ENCODE results near the gene HLA-DQB1.

The HLA-DQB1 gene

DNA sequence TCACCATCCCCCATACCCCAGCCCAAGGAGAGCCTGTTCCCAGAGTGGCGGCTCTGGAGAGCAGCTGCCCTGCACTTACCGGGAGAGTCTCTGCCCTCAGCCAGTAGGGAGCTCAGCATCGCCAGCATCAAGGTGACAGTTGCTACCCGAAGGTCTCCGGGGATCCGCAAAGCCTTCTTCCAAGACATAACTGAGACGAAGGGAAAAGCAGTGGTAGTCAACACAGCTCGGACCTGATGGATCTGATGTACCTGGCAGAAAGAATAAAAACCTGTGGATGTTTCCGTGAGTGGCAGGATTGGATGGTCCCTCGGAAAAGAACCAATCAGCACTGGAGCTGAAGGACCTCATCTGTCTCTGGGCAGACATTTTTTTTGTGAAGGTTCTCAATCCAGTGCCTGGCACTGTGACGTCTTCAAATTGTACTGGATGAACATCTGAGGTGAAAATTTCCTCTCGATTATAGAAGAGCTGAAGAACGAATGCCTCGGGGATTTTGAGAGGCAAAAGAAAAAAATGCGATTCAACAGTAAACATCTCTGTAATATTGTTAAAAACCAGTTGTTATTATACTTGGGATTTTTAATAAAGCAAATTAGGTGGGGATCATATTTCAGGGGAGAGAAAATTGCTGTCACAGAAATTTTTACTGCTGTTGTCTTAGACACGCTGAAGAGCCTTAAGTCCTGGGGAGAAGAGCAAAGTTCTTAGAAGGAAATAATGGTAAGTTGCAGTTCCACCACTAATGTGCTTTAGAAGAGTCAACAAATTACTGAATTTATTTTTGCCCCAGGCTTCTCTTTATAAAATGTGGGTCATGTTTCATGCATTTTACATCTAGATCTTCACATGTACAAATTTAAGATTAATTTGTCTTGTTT, at the start of gene HLA-DQB1:
TSS of gene HLA-DQB1 (minus strand) at position 238 of the 881 bp plus-strand sequence. CDS start at position 188, 50 bp downstream.
- TF ChIP-seq ZNF70 (CRISPR knock-in tag; IDR thresholded peaks at IDR 0.05) (no peak), SNAI2 (CRISPR knock-in tag; IDR thresholded peaks at IDR 0.05) (no peak), ARNTL (CRISPR knock-in tag; IDR thresholded peaks at IDR 0.05; ENCODE audit: borderline replicate concordance, low read depth) (no peak), BACH2 (CRISPR knock-in tag; IDR thresholded peaks at IDR 0.05; ENCODE audit: borderline replicate concordance) (no peak), TCF4 (CRISPR knock-in tag; IDR thresholded peaks at IDR 0.05; ENCODE audit: borderline replicate concordance) (no peak), RARB (CRISPR knock-in tag; IDR thresholded peaks at IDR 0.05) (no peak), ISL1 (CRISPR knock-in tag; IDR thresholded peaks at IDR 0.05) (no peak), ESRRG (CRISPR knock-in tag; IDR thresholded peaks at IDR 0.05) (no peak), ZNF8 (CRISPR knock-in tag; IDR thresholded peaks at IDR 0.05) (no peak), ZC3H10 (CRISPR knock-in tag; IDR thresholded peaks at IDR 0.05) (no peak)
- TF ChIP-seq, protein P1, sequence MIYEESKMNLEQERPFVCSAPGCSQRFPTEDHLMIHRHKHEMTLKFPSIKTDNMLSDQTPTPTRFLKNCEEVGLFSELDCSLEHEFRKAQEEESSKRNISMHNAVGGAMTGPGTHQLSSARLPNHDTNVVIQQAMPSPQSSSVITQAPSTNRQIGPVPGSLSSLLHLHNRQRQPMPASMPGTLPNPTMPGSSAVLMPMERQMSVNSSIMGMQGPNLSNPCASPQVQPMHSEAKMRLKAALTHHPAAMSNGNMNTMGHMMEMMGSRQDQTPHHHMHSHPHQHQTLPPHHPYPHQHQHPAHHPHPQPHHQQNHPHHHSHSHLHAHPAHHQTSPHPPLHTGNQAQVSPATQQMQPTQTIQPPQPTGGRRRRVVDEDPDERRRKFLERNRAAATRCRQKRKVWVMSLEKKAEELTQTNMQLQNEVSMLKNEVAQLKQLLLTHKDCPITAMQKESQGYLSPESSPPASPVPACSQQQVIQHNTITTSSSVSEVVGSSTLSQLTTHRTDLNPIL (CRISPR knock-in tag; IDR thresholded peaks at IDR 0.05; ENCODE audit: low read depth): no peak
- TF ChIP-seq, protein P2, sequence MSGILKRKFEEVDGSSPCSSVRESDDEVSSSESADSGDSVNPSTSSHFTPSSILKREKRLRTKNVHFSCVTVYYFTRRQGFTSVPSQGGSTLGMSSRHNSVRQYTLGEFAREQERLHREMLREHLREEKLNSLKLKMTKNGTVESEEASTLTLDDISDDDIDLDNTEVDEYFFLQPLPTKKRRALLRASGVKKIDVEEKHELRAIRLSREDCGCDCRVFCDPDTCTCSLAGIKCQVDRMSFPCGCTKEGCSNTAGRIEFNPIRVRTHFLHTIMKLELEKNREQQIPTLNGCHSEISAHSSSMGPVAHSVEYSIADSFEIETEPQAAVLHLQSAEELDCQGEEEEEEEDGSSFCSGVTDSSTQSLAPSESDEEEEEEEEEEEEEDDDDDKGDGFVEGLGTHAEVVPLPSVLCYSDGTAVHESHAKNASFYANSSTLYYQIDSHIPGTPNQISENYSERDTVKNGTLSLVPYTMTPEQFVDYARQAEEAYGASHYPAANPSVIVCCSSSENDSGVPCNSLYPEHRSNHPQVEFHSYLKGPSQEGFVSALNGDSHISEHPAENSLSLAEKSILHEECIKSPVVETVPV (CRISPR knock-in tag; IDR thresholded peaks at IDR 0.05): no peak
- TF ChIP-seq, protein P3, sequence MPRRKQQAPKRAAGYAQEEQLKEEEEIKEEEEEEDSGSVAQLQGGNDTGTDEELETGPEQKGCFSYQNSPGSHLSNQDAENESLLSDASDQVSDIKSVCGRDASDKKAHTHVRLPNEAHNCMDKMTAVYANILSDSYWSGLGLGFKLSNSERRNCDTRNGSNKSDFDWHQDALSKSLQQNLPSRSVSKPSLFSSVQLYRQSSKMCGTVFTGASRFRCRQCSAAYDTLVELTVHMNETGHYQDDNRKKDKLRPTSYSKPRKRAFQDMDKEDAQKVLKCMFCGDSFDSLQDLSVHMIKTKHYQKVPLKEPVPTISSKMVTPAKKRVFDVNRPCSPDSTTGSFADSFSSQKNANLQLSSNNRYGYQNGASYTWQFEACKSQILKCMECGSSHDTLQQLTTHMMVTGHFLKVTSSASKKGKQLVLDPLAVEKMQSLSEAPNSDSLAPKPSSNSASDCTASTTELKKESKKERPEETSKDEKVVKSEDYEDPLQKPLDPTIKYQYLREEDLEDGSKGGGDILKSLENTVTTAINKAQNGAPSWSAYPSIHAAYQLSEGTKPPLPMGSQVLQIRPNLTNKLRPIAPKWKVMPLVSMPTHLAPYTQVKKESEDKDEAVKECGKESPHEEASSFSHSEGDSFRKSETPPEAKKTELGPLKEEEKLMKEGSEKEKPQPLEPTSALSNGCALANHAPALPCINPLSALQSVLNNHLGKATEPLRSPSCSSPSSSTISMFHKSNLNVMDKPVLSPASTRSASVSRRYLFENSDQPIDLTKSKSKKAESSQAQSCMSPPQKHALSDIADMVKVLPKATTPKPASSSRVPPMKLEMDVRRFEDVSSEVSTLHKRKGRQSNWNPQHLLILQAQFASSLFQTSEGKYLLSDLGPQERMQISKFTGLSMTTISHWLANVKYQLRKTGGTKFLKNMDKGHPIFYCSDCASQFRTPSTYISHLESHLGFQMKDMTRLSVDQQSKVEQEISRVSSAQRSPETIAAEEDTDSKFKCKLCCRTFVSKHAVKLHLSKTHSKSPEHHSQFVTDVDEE (CRISPR knock-in tag; IDR thresholded peaks at IDR 0.05): no peak
- TF ChIP-seq, protein P4, sequence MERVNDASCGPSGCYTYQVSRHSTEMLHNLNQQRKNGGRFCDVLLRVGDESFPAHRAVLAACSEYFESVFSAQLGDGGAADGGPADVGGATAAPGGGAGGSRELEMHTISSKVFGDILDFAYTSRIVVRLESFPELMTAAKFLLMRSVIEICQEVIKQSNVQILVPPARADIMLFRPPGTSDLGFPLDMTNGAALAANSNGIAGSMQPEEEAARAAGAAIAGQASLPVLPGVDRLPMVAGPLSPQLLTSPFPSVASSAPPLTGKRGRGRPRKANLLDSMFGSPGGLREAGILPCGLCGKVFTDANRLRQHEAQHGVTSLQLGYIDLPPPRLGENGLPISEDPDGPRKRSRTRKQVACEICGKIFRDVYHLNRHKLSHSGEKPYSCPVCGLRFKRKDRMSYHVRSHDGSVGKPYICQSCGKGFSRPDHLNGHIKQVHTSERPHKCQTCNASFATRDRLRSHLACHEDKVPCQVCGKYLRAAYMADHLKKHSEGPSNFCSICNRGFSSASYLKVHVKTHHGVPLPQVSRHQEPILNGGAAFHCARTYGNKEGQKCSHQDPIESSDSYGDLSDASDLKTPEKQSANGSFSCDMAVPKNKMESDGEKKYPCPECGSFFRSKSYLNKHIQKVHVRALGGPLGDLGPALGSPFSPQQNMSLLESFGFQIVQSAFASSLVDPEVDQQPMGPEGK (CRISPR knock-in tag; IDR thresholded peaks at IDR 0.05; ENCODE audit: borderline replicate concordance): no peak
- peak; percentile 94 for ATAC-seq

DNA sequence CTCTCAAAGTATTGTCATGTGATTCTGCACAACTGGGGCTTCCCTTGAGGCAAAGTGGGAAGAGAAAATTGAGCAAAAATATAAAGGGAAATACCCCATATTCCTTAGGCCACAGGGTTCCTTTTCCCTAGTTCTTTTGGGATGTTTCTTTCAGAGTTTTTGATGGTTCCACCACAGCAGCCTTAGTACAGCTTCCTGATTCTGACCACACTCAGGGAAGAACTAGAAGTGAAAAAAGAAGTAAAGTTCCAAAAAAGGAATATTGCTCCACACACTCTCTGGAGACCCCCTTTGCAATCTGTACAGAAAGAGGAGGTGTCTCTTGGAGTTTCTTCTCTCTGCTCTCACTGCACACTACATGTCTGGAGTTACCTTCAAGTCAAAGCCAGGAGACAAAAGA, 46.8 kb upstream of the HLA-DQB1 start:
- TF ChIP-seq, protein P4 (CRISPR knock-in tag; IDR thresholded peaks at IDR 0.05; ENCODE audit: borderline replicate concordance): no peak
- no peak for TF ChIP-seq SNAI2 (CRISPR knock-in tag; IDR thresholded peaks at IDR 0.05)
- TF ChIP-seq ZFP30 (CRISPR knock-in tag; IDR thresholded peaks at IDR 0.05): no peak
- no peak for TF ChIP-seq ISL1 (CRISPR knock-in tag; IDR thresholded peaks at IDR 0.05)
- no peak for TF ChIP-seq TOX (CRISPR knock-in tag; IDR thresholded peaks at IDR 0.05; ENCODE audit: borderline replicate concordance)
- no peak for TF ChIP-seq GLIS3 (CRISPR knock-in tag; IDR thresholded peaks at IDR 0.05)
- no peak for TF ChIP-seq ZC3H10 (CRISPR knock-in tag; IDR thresholded peaks at IDR 0.05)
- TF ChIP-seq, protein P5, sequence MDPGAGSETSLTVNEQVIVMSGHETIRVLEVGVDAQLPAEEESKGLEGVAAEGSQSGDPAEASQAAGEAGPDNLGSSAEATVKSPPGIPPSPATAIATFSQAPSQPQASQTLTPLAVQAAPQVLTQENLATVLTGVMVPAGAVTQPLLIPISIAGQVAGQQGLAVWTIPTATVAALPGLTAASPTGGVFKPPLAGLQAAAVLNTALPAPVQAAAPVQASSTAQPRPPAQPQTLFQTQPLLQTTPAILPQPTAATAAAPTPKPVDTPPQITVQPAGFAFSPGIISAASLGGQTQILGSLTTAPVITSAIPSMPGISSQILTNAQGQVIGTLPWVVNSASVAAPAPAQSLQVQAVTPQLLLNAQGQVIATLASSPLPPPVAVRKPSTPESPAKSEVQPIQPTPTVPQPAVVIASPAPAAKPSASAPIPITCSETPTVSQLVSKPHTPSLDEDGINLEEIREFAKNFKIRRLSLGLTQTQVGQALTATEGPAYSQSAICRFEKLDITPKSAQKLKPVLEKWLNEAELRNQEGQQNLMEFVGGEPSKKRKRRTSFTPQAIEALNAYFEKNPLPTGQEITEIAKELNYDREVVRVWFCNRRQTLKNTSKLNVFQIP (CRISPR knock-in tag; IDR thresholded peaks at IDR 0.05; ENCODE audit: borderline replicate concordance, low read depth): no peak
- TF ChIP-seq ZFP3 (CRISPR knock-in tag; IDR thresholded peaks at IDR 0.05): no peak
- TF ChIP-seq ARNTL (CRISPR knock-in tag; IDR thresholded peaks at IDR 0.05; ENCODE audit: borderline replicate concordance, low read depth): no peak
- no peak for TF ChIP-seq RARB (CRISPR knock-in tag; IDR thresholded peaks at IDR 0.05)
- TF ChIP-seq ZNF565 (CRISPR knock-in tag; conservative IDR thresholded peaks at IDR 0.05; ENCODE audit: low read depth): no peak
- no peak for TF ChIP-seq ZNF8 (CRISPR knock-in tag; IDR thresholded peaks at IDR 0.05)
- TF ChIP-seq BACH2 (CRISPR knock-in tag; IDR thresholded peaks at IDR 0.05; ENCODE audit: borderline replicate concordance): no peak
- no peak for TF ChIP-seq OSR1 (CRISPR knock-in tag; IDR thresholded peaks at IDR 0.05)
- TF ChIP-seq, protein P2 (CRISPR knock-in tag; IDR thresholded peaks at IDR 0.05): no peak
- no peak for TF ChIP-seq CSDC2 (CRISPR knock-in tag; IDR thresholded peaks at IDR 0.05)
- no peak for TF ChIP-seq PPARA (CRISPR knock-in tag; IDR thresholded peaks at IDR 0.05; ENCODE audit: borderline replicate concordance)
- TF ChIP-seq, protein P1 (CRISPR knock-in tag; IDR thresholded peaks at IDR 0.05; ENCODE audit: low read depth): no peak
- no peak for TF ChIP-seq ZNF70 (CRISPR knock-in tag; IDR thresholded peaks at IDR 0.05)
- ATAC-seq: no peak
